Ascending aorta (tissue), 2 donors: Measurements from ENCODE around the gene EFHB. TPM values are rescaled to one million over a fixed set of nuclear protein-coding genes. Genes with fewer than 3 reads are reported as not detected.

Experiments used
- DNase-seq, 2 donors: peaks; one replicate each; pipeline ENCODE4 v3.0.0-alpha.2; 2019; ENCODE audit warnings: low spot score in 2 of 2
- H3K27ac ChIP-seq, 2 donors: fragments of 200-600 bp; sonication (generic); one replicate each; pipeline ENCODE4 v1.5.1; 2016 to 2017; ENCODE audit warnings: mild to moderate bottlenecking in 1 of 2
- H3K27me3 ChIP-seq: fragments of 200-600 bp; sonication (generic); one replicate; pipeline ENCODE4 v1.5.1; 2017
- H3K36me3 ChIP-seq, 2 donors: fragments of 200-600 bp; sonication (generic); one replicate each; pipeline ENCODE4 v1.5.1; 2016
- H3K4me1 ChIP-seq, 2 donors: fragments of 200-600 bp; sonication (generic); one replicate each; pipeline ENCODE4 v1.5.1; 2016 to 2017; ENCODE audit warnings: mild to moderate bottlenecking in 1 of 2
- H3K4me3 ChIP-seq, 2 donors: fragments of 200-600 bp; sonication (generic); one replicate each; pipeline ENCODE4 v1.5.1; 2016 to 2017; ENCODE audit warnings: mild to moderate bottlenecking in 1 of 2
- H3K9me3 ChIP-seq, 2 donors: fragments of 200-600 bp; sonication (generic); one replicate each; pipeline ENCODE4 v1.5.1; 2016
- intact Hi-C: fragments of 100-400 bp; cut with DNase I; formaldehyde crosslinking; loops from one replicate; pipeline ENCODE4 v1.15.1; 2023
- total RNA-seq: library from RNA; depleted of rRNA; stranded (reverse); fragments of >200 nt; gene quantifications from one replicate; pipeline ENCODE4 v1.1.0, GENCODE V29; 2016
- TF ChIP-seq, protein P1 (sequence below), 3 experiments: fragments of 200-600 bp in 2 of 3; fragments of 450-650 bp in 1 of 3; sonication (generic) in 2 of 3; IDR thresholded peaks; one replicate each; pipeline ENCODE4 v1.5.1; 2016 to 2019; ENCODE audit warnings: antibody characterized with exemption in 3 of 3, mild to moderate bottlenecking in 1 of 3, moderate library complexity in 1 of 3

EFHB gene
- total RNA-seq, 1 donor from 2014 or later = not detected

DNA sequence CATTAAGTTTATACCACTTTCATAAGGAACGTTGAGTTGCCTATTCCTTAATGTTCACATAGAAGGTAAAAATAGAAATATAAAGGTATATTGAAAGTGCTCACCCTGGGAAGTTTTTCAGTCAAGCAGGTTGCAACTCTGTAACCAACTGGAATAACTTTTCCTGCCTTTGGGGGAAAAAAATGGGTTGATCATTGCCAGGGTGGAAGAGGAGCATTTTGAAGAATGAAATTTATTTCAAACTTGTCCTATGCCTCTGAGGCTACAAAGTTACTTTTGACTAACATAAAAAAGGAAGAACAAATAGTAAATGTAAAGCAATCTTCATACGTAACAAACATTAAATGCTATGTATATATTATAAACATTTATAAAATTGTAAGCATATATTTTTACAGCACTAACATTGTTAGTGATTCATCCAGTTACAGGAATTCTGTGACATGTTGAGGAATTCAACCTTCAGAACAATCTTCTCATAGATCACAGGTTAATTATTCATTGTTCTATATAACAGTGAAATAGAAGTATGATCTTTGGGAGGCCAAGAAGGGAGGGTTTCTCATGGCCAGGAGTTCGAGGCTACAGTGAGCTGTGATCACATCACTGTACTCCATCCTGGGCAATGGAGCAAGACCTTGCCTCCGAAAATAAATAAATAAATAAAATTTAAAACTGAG, 13.5 kb downstream of the EFHB start:
- Histone ChIP-seq H3K36me3 (no peaks in the 10 kb centered on the region), H3K4me3 (no peak overlapping the region), H3K27me3 (no peaks in the 10 kb centered on the region), H3K27ac (no peak overlapping the region), H3K9me3 (no peaks in the 10 kb centered on the region), H3K4me1 (no peaks in the 10 kb centered on the region)
- TF ChIP-seq, protein P1, sequence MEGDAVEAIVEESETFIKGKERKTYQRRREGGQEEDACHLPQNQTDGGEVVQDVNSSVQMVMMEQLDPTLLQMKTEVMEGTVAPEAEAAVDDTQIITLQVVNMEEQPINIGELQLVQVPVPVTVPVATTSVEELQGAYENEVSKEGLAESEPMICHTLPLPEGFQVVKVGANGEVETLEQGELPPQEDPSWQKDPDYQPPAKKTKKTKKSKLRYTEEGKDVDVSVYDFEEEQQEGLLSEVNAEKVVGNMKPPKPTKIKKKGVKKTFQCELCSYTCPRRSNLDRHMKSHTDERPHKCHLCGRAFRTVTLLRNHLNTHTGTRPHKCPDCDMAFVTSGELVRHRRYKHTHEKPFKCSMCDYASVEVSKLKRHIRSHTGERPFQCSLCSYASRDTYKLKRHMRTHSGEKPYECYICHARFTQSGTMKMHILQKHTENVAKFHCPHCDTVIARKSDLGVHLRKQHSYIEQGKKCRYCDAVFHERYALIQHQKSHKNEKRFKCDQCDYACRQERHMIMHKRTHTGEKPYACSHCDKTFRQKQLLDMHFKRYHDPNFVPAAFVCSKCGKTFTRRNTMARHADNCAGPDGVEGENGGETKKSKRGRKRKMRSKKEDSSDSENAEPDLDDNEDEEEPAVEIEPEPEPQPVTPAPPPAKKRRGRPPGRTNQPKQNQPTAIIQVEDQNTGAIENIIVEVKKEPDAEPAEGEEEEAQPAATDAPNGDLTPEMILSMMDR (IDR thresholded peaks at IDR 0.05) = no peak
- DNase-seq = no peak
- intact Hi-C loops = no loop called here

DNA sequence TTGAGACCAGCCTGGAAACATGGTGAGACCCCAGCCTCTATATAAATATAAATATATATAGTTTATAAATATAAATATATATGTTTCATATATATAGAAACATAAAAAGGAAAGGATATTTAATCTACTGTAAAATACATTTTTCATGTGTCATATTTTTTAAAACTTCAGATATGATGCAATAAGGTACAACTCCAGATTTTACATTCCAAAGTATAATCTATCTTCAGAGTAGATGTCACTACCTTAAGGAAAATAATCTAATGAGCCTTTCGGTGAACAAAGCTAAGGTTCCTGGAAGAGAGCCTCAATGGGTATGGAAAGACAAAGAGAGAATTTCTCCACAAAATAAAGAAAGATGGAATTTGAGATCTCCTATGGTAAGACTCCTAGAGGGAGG, 16.9 kb downstream of the EFHB start:
- no peaks in the 10 kb centered on the region for H3K27me3 ChIP-seq
- H3K4me3 ChIP-seq = no peak overlapping the region
- TF ChIP-seq, protein P1 (IDR thresholded peaks at IDR 0.05) = no peak
- H3K4me1 ChIP-seq = no peaks in the 10 kb centered on the region
- no peak for DNase-seq
- intact Hi-C loops = no loop called here
- H3K9me3 ChIP-seq = peaks cover 0 to 8% of the 10 kb centered on the region in 2 donors
- no peak overlapping the region for H3K27ac ChIP-seq
- no peaks in the 10 kb centered on the region for H3K36me3 ChIP-seq

DNA sequence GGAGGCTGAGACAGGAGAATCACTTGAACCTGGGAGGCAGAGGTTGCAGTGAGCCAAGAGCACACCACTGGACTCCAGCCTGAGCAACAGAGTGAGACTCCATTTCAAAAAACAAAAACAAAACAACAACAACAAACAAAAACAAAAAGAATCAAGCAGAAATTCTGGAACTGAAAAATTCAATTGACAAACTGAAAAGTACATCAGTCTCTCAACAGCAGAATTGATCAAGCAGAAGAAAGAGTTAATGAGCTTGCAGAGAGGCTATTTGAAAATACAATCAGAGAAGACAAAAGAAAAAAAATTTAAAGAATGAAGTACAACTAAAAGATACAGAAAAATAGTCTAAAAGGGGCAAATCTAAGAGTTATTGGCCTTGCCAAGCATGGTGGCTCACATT, 22.6 kb downstream of the EFHB start:
- no peak for DNase-seq
- Histone ChIP-seq H3K36me3 (no peaks in the 10 kb centered on the region), H3K27ac (no peak overlapping the region), H3K4me3 (no peak overlapping the region), H3K9me3 (peaks cover 0 to 20% of the 10 kb centered on the region in 2 donors), H3K4me1 (no peaks in the 10 kb centered on the region), H3K27me3 (no peaks in the 10 kb centered on the region)
- TF ChIP-seq, protein P1 (IDR thresholded peaks at IDR 0.05) = no peak
- intact Hi-C loops = no loop called here

DNA sequence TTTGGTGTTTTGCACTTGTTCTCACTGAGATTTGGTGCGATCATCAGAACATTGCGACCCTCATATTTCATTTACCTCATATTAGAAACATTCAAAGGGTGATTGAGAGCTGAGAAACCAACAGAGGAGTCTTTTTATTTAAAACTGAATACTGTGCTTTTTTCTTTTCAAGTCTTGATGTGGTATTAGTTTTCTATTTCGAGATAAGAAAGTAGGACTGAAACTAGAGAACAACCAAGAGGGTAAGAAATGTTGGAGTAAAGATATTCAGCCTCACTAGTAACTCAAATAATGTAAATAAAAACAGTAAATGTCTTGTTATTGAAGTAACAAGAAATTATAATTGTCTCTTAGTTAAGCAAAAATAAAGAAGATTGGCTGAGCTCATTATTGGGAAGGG, 26.5 kb downstream of the EFHB start:
- H3K4me1 ChIP-seq = no peaks in the 10 kb centered on the region
- intact Hi-C loops = no loop called here
- H3K9me3 ChIP-seq = peaks cover 0 to 12% of the 10 kb centered on the region in 2 donors
- H3K36me3 ChIP-seq = no peaks in the 10 kb centered on the region
- TF ChIP-seq, protein P1 (IDR thresholded peaks at IDR 0.05) = no peak
- H3K4me3 ChIP-seq = no peak overlapping the region
- no peak overlapping the region for H3K27ac ChIP-seq
- no peaks in the 10 kb centered on the region for H3K27me3 ChIP-seq
- DNase-seq = no peak

DNA sequence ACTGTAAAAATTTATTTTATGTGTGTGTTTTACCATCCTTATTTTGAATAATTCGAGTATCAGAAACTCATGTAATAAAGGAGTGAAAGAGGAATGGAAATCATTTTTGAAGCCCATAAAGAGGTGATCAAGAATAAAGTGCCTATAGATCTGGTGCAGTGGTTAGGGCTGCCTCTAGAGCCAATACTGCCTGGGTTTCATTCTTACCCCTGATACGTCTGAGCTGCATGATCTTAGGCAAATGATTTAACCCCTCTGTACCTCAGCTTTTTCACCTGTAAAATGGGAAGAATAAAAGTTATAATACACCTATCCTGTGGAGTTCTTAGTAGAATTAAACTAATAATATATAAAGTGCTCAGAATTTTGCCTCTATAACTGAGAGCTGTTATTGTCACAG, 30.4 kb downstream of the EFHB start:
- H3K36me3 ChIP-seq = no peaks in the 10 kb centered on the region
- no peaks in the 10 kb centered on the region for H3K27me3 ChIP-seq
- TF ChIP-seq, protein P1 (IDR thresholded peaks at IDR 0.05) = no peak
- intact Hi-C loops = no loop called here
- H3K9me3 ChIP-seq = no peaks in the 10 kb centered on the region
- DNase-seq = no peak
- no peak overlapping the region for H3K27ac ChIP-seq
- no peak overlapping the region for H3K4me3 ChIP-seq
- H3K4me1 ChIP-seq = no peaks in the 10 kb centered on the region

DNA sequence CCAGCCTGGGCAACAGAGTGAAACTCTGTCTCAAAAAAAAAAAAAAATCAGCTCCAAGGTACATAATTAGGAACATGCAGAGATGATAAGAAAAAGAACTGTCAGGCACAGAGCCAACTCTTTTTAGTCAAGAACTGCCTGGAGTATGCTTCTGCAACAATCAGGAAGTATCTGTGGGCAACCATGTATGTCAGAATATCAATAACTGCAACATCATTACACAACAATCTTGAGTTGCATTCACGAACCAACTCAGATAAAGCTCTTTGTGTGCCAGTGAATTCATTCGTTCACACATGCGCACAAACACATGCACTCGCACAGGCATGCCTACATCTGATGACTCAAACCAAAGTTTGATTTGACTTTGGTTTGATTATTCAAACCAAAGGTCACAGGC, 32.1 kb downstream of the EFHB start:
- Histone ChIP-seq H3K27me3 (no peaks in the 10 kb centered on the region), H3K9me3 (no peaks in the 10 kb centered on the region), H3K4me3 (no peak overlapping the region), H3K4me1 (no peaks in the 10 kb centered on the region), H3K36me3 (no peaks in the 10 kb centered on the region), H3K27ac (no peak overlapping the region)
- DNase-seq = no peak
- TF ChIP-seq, protein P1 (IDR thresholded peaks at IDR 0.05) = no peak
- intact Hi-C loops = no loop called here
